K562 (cell line): ENCODE measurements around the gene MAMDC4.

Source experiments
- ATF1 ChIP-seq, 2 experiments: fragments of 450-650 bp in 1 of 2; IDR thresholded peaks; 2 replicates each; pipeline ENCODE4 v1.6.1; 2016; ENCODE audit warnings: missing compliant biosample characterization in 1 of 2, missing genetic modification characterization in 1 of 2
- JUN ChIP-seq, 2 experiments: sonication (generic) in 1 of 2; formaldehyde crosslinking in 1 of 2; IDR thresholded peaks; 2 replicates each; pipeline versions ENCODE4 v1.6.1 to v1.8.0; 2012 to 2022; ENCODE audit warnings: borderline replicate concordance in 2 of 2, mild to moderate bottlenecking in 2 of 2, improper control_type of control experiment in 1 of 2, low read depth in 1 of 2, low read length in 1 of 2, missing genetic modification reagents in 1 of 2
- JUND ChIP-seq, 2 experiments: IDR thresholded peaks; 2 replicates in 1 of 2; 3 replicates in 1 of 2; pipeline ENCODE4 v1.6.1; 2011; ENCODE audit warnings: borderline replicate concordance in 2 of 2, low read depth in 2 of 2, low read length in 2 of 2, improper control_type of control experiment in 1 of 2, missing biosample characterization in 1 of 2, missing genetic modification characterization in 1 of 2, missing genetic modification reagents in 1 of 2
- KDM1A ChIP-seq, 2 experiments: fragments of 450-650 bp; IDR thresholded peaks; 2 replicates each; pipeline ENCODE4 v1.6.1; 2016; ENCODE audit warnings: mild to moderate bottlenecking in 2 of 2
- KDM5B ChIP-seq: fragments of 200-600 bp; sonication (generic); IDR thresholded peaks from 2 replicates; pipeline ENCODE4 v1.6.1; 2012; ENCODE audit warnings: low read depth, mild to moderate bottlenecking, moderate library complexity, low read length, control low read depth, inconsistent platforms; ENCODE audit not compliant: insufficient replicate concordance
- NR2C1 ChIP-seq, 2 experiments: fragments of 450-650 bp; IDR thresholded peaks; 2 replicates each; pipeline ENCODE4 v1.6.1; 2017; ENCODE audit warnings: mild to moderate bottlenecking in 2 of 2, antibody characterized with exemption in 1 of 2, inconsistent platforms in 1 of 2, missing compliant biosample characterization in 1 of 2, missing genetic modification characterization in 1 of 2
- NR2C2 ChIP-seq, 2 experiments: fragments of 200-800 bp in 1 of 2; sonication (Bioruptor generic) in 1 of 2; sonication (generic) in 1 of 2; formaldehyde crosslinking in 1 of 2; IDR thresholded peaks; 2 replicates each; pipeline versions ENCODE4 v1.6.1 to v1.8.0; 2016 to 2022; ENCODE audit warnings: mild to moderate bottlenecking in 1 of 2, missing compliant biosample characterization in 1 of 2, missing genetic modification characterization in 1 of 2, missing genetic modification reagents in 1 of 2
- POLR2A ChIP-seq: fragments of 450-650 bp; conservative IDR thresholded peaks from 2 replicates; pipeline ENCODE4 v1.6.1; 2016
- POLR2AphosphoS5 ChIP-seq: IDR thresholded peaks from 2 replicates; pipeline ENCODE4 v1.6.1; 2011; ENCODE audit warnings: mild to moderate bottlenecking, low read depth, low read length, moderate library complexity; ENCODE audit not compliant: control insufficient read depth, insufficient read depth
- PYGO2 ChIP-seq: fragments of 450-650 bp; IDR thresholded peaks from 2 replicates; pipeline ENCODE4 v1.6.1; 2016; ENCODE audit warnings: mild to moderate bottlenecking, missing genetic modification characterization, moderate library complexity, missing compliant biosample characterization
- ZNF133 ChIP-seq: fragments of 250-450 bp; sonication (Bioruptor Pico); IDR thresholded peaks from 2 replicates; pipeline ENCODE4 v1.4.0; 2020; ENCODE audit warnings: mild to moderate bottlenecking
- TF ChIP-seq, protein P1 (sequence below), 3 experiments: IDR thresholded peaks in 2 of 3; conservative IDR thresholded peaks in 1 of 3; 2 replicates each; pipeline ENCODE4 v1.5.1; 2011 to 2012; ENCODE audit warnings: low read length in 3 of 3, mild to moderate bottlenecking in 3 of 3, control low read depth in 2 of 3, improper control_type of control experiment in 1 of 3, inconsistent platforms in 1 of 3, low read depth in 1 of 3, mixed read lengths in 1 of 3, moderate library complexity in 1 of 3; ENCODE audit not compliant: insufficient read depth in 2 of 3
- TF ChIP-seq, protein P2 (sequence below): fragments of 450-650 bp; formaldehyde crosslinking; IDR thresholded peaks from 2 replicates; pipeline ENCODE4 v1.4.0; 2022; ENCODE audit warnings: mild to moderate bottlenecking, moderate library complexity
- TF ChIP-seq, protein P3 (sequence below): fragments of 250-450 bp; sonication (Bioruptor Pico); IDR thresholded peaks from 2 replicates; pipeline ENCODE4 v1.5.0; 2020; ENCODE audit warnings: mild to moderate bottlenecking

DNA sequence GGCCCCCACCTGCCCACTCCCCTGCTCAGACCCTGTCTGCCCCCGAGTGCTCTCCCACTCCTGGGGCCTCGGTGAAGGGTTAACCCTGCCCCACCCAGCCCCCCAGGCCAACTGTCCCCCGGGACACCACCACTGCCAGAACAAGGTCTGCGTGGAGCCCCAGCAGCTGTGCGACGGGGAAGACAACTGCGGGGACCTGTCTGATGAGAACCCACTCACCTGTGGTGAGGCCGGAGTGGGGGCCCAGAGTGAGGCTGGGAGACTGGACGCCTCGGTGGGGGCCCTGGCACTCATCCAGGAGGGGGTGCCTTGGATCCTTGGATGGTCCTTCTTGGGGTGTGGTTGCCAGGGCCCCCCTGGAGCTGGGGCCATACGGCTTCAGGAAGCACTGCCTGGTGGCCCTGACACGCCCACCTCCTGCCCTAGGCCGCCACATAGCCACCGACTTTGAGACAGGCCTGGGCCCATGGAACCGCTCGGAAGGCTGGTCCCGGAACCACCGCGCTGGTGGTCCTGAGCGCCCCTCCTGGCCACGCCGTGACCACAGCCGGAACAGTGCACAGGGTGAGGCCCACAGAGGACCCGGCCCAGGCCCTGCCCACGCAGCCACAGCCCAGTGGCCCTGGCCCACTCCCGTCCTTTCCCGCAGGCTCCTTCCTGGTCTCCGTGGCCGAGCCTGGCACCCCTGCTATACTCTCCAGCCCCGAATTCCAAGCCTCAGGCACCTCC is 2.1 kb downstream of the MAMDC4 start:
- TF ChIP-seq PYGO2 (tag) (no peak), POLR2A (no peak), NR2C1 (IDR thresholded peaks at IDR 0.05) (no peak), NR2C1 (tag; IDR thresholded peaks at IDR 0.05) (no peak), POLR2AphosphoS5 (no peak), JUND (IDR thresholded peaks at IDR 0.05; ENCODE audit: borderline replicate concordance, low read depth, low read length) (no peak), JUND (tag; IDR thresholded peaks at IDR 0.05; ENCODE audit: borderline replicate concordance, low read depth, low read length) (no peak), JUN (IDR thresholded peaks at IDR 0.05; ENCODE audit: borderline replicate concordance, low read depth, low read length) (no peak), JUN (CRISPR knock-in tag; IDR thresholded peaks at IDR 0.05; ENCODE audit: borderline replicate concordance) (no peak), KDM5B (no peak), NR2C2 (CRISPR knock-in tag; IDR thresholded peaks at IDR 0.05) (no peak), NR2C2 (tag; IDR thresholded peaks at IDR 0.05) (no peak), ZNF133 (CRISPR knock-in tag) (no peak), KDM1A (IDR thresholded peaks at IDR 0.05) (no peak), ATF1 (CRISPR knock-in tag; IDR thresholded peaks at IDR 0.05) (no peak), ATF1 (tag; IDR thresholded peaks at IDR 0.05) (no peak)
- TF ChIP-seq, protein P1, sequence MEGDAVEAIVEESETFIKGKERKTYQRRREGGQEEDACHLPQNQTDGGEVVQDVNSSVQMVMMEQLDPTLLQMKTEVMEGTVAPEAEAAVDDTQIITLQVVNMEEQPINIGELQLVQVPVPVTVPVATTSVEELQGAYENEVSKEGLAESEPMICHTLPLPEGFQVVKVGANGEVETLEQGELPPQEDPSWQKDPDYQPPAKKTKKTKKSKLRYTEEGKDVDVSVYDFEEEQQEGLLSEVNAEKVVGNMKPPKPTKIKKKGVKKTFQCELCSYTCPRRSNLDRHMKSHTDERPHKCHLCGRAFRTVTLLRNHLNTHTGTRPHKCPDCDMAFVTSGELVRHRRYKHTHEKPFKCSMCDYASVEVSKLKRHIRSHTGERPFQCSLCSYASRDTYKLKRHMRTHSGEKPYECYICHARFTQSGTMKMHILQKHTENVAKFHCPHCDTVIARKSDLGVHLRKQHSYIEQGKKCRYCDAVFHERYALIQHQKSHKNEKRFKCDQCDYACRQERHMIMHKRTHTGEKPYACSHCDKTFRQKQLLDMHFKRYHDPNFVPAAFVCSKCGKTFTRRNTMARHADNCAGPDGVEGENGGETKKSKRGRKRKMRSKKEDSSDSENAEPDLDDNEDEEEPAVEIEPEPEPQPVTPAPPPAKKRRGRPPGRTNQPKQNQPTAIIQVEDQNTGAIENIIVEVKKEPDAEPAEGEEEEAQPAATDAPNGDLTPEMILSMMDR (IDR thresholded peaks at IDR 0.05 in 2 of 3, conservative IDR thresholded peaks at IDR 0.05 in 1 of 3; ENCODE audit: insufficient read depth in 2 of 3, low read depth in 1 of 3, low read length in 3 of 3) = no peak
- TF ChIP-seq, protein P2, sequence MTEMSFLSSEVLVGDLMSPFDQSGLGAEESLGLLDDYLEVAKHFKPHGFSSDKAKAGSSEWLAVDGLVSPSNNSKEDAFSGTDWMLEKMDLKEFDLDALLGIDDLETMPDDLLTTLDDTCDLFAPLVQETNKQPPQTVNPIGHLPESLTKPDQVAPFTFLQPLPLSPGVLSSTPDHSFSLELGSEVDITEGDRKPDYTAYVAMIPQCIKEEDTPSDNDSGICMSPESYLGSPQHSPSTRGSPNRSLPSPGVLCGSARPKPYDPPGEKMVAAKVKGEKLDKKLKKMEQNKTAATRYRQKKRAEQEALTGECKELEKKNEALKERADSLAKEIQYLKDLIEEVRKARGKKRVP (CRISPR knock-in tag) = no peak
- TF ChIP-seq, protein P3, sequence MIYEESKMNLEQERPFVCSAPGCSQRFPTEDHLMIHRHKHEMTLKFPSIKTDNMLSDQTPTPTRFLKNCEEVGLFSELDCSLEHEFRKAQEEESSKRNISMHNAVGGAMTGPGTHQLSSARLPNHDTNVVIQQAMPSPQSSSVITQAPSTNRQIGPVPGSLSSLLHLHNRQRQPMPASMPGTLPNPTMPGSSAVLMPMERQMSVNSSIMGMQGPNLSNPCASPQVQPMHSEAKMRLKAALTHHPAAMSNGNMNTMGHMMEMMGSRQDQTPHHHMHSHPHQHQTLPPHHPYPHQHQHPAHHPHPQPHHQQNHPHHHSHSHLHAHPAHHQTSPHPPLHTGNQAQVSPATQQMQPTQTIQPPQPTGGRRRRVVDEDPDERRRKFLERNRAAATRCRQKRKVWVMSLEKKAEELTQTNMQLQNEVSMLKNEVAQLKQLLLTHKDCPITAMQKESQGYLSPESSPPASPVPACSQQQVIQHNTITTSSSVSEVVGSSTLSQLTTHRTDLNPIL (CRISPR knock-in tag) = no peak
